Measurements from ENCODE around the gene PLTP.

GRCh38 chr20:45867136-45867818, 44.7 kb downstream of the PLTP start:
- TF ChIP-seq POLR2AphosphoS5 (IDR thresholded peaks at IDR 0.05; ENCODE audit: insufficient read depth in 1 of 2, low read depth in 1 of 2), result no peak
- TF ChIP-seq, protein P1, sequence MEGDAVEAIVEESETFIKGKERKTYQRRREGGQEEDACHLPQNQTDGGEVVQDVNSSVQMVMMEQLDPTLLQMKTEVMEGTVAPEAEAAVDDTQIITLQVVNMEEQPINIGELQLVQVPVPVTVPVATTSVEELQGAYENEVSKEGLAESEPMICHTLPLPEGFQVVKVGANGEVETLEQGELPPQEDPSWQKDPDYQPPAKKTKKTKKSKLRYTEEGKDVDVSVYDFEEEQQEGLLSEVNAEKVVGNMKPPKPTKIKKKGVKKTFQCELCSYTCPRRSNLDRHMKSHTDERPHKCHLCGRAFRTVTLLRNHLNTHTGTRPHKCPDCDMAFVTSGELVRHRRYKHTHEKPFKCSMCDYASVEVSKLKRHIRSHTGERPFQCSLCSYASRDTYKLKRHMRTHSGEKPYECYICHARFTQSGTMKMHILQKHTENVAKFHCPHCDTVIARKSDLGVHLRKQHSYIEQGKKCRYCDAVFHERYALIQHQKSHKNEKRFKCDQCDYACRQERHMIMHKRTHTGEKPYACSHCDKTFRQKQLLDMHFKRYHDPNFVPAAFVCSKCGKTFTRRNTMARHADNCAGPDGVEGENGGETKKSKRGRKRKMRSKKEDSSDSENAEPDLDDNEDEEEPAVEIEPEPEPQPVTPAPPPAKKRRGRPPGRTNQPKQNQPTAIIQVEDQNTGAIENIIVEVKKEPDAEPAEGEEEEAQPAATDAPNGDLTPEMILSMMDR (IDR thresholded peaks at IDR 0.05), result no peak
- no peak for TF ChIP-seq POLR2A (IDR thresholded peaks at IDR 0.05)

Measured in vagina (tissue), 2 donors.